Uterus (tissue), 2 donors: ENCODE measurements around the gene ERLEC1.

Experiments used
- CTCF ChIP-seq, 4 experiments: fragments of 200-600 bp in 2 of 4; fragments of 450-650 bp in 2 of 4; sonication (generic) in 2 of 4; IDR thresholded peaks; one replicate each; pipeline ENCODE4 v1.5.1; 2016 to 2019; ENCODE audit warnings: antibody characterized with exemption in 4 of 4, mild to moderate bottlenecking in 2 of 4, moderate library complexity in 1 of 4
- POLR2A ChIP-seq, 2 donors: fragments of 450-650 bp; IDR thresholded peaks; one replicate each; pipeline ENCODE4 v1.6.1; 2016; ENCODE audit warnings: antibody characterized with exemption in 2 of 2, mild to moderate bottlenecking in 1 of 2, moderate library complexity in 1 of 2

- no peak for TF ChIP-seq CTCF (IDR thresholded peaks at IDR 0.05)
- no peak for TF ChIP-seq POLR2A (IDR thresholded peaks at IDR 0.05)
Measured at GRCh38 chr2:53739032-53739431, 47.8 kb upstream of the ERLEC1 start.
